ENCODE results near the gene CNOT3. TPM values are rescaled to one million over a fixed set of nuclear protein-coding genes. Genes with fewer than 3 reads are reported as not detected.

CNOT3 gene
- total RNA-seq, 2 donors from 2014 or later, result 84.5 to 107 TPM

- peaks cover 0 to 32% of the 10 kb centered on the region in 2 donors for H3K36me3 Mint-ChIP-seq (ENCODE audit: insufficient read depth in 2 of 2)
Measured at GRCh38 chr19:54148158-54148557, 10.6 kb downstream of the CNOT3 start.

GRCh38 chr19:54149021-54149812 lies 11.7 kb downstream of the CNOT3 start:
- no peak overlapping the region for H3K4me3 Mint-ChIP-seq
- peaks cover 5% of the 10 kb centered on the region for H3K4me1 Mint-ChIP-seq (ENCODE audit: low read depth)
- H3K9me3 Mint-ChIP-seq, result no peaks in the 10 kb centered on the region
- H3K27me3 Mint-ChIP-seq (ENCODE audit: low read depth), result no peaks in the 10 kb centered on the region
- no peak for DNase-seq
- H3K36me3 Mint-ChIP-seq (ENCODE audit: insufficient read depth in 2 of 2), result peaks cover 0 to 30% of the 10 kb centered on the region in 2 donors
- no peak for ATAC-seq (replicated peaks in 1 of 2)
- H3K27ac Mint-ChIP-seq, result no peak overlapping the region

More at GRCh38 chr19:54148158-54148557, 10.6 kb downstream of the CNOT3 start:
- Mint-ChIP-seq H3K27ac (no peak overlapping the region), H3K27me3 (ENCODE audit: low read depth) (no peaks in the 10 kb centered on the region), H3K4me1 (ENCODE audit: low read depth) (peaks cover 5% of the 10 kb centered on the region), H3K9me3 (no peaks in the 10 kb centered on the region), H3K4me3 (no peak overlapping the region)
- DNase-seq (no peak), ATAC-seq (replicated peaks in 1 of 2) (no peak)

- Mint-ChIP-seq H3K4me1 (ENCODE audit: low read depth) (peaks cover 15% of the 10 kb centered on the region), H3K36me3 (ENCODE audit: insufficient read depth in 2 of 2) (peaks cover 2 to 32% of the 10 kb centered on the region in 2 donors)
Measured at GRCh38 chr19:54151362-54152035, 13.9 kb downstream of the CNOT3 start.

GRCh38 chr19:54152267-54152666 lies 14.7 kb downstream of the CNOT3 start:
- Mint-ChIP-seq H3K4me3 (no peak overlapping the region), H3K27me3 (ENCODE audit: low read depth) (no peaks in the 10 kb centered on the region), H3K9me3 (no peaks in the 10 kb centered on the region), H3K27ac (no peak overlapping the region), H3K36me3 (ENCODE audit: insufficient read depth in 2 of 2) (peaks cover 2 to 33% of the 10 kb centered on the region in 2 donors), H3K4me1 (ENCODE audit: low read depth) (peaks cover 15% of the 10 kb centered on the region)
- DNase-seq (no peak), ATAC-seq (replicated peaks in 1 of 2) (no peak)

More at GRCh38 chr19:54151362-54152035, 13.9 kb downstream of the CNOT3 start:
- Mint-ChIP-seq H3K27me3 (ENCODE audit: low read depth) (no peaks in the 10 kb centered on the region), H3K27ac (no peak overlapping the region), H3K9me3 (no peaks in the 10 kb centered on the region), H3K4me3 (no peak overlapping the region)
- no peak for ATAC-seq (replicated peaks in 1 of 2)
- no peak for DNase-seq

GRCh38 chr19:54152878-54153524 lies 15.4 kb downstream of the CNOT3 start:
- Mint-ChIP-seq H3K4me1 (ENCODE audit: low read depth) (peaks cover 19% of the 10 kb centered on the region), H3K9me3 (no peaks in the 10 kb centered on the region), H3K4me3 (no peak overlapping the region), H3K27me3 (ENCODE audit: low read depth) (no peaks in the 10 kb centered on the region), H3K36me3 (ENCODE audit: insufficient read depth in 2 of 2) (peaks cover 2 to 34% of the 10 kb centered on the region in 2 donors), H3K27ac (no peak overlapping the region)
- DNase-seq (no peak), ATAC-seq (replicated peaks in 1 of 2) (no peak)

- no peak overlapping the region for H3K4me3 Mint-ChIP-seq
- H3K27ac Mint-ChIP-seq, result no peak overlapping the region
- DNase-seq, result no peak
- H3K36me3 Mint-ChIP-seq (ENCODE audit: insufficient read depth in 2 of 2), result peaks cover 4 to 36% of the 10 kb centered on the region in 2 donors
- no peaks in the 10 kb centered on the region for H3K27me3 Mint-ChIP-seq (ENCODE audit: low read depth)
- ATAC-seq (replicated peaks in 1 of 2), result no peak
- H3K9me3 Mint-ChIP-seq, result no peaks in the 10 kb centered on the region
- peaks cover 28% of the 10 kb centered on the region for H3K4me1 Mint-ChIP-seq (ENCODE audit: low read depth)
Measured at GRCh38 chr19:54153731-54154326, 16.3 kb downstream of the CNOT3 start.

- peaks cover 4 to 33% of the 10 kb centered on the region in 2 donors for H3K36me3 Mint-ChIP-seq (ENCODE audit: insufficient read depth in 2 of 2)
- peak overlapping the region in 1 of 2 donors; percentile 14 for H3K4me3 Mint-ChIP-seq
Measured at GRCh38 chr19:54154603-54155345, 17.2 kb downstream of the CNOT3 start.

GRCh38 chr19:54155694-54156093 lies 18.1 kb downstream of the CNOT3 start:
- ATAC-seq (replicated peaks in 1 of 2) (no peak), DNase-seq (no peak)
- Mint-ChIP-seq H3K27me3 (ENCODE audit: low read depth) (no peaks in the 10 kb centered on the region), H3K4me3 (no peak overlapping the region), H3K36me3 (ENCODE audit: insufficient read depth in 2 of 2) (peaks cover 4 to 33% of the 10 kb centered on the region in 2 donors), H3K9me3 (no peaks in the 10 kb centered on the region), H3K4me1 (ENCODE audit: low read depth) (peaks cover 38% of the 10 kb centered on the region), H3K27ac (no peak overlapping the region)

More at GRCh38 chr19:54154603-54155345, 17.2 kb downstream of the CNOT3 start:
- no peaks in the 10 kb centered on the region for H3K9me3 Mint-ChIP-seq
- DNase-seq, result peak; percentile 31 to 38
- no peaks in the 10 kb centered on the region for H3K27me3 Mint-ChIP-seq (ENCODE audit: low read depth)
- H3K4me1 Mint-ChIP-seq (ENCODE audit: low read depth), result peaks cover 30% of the 10 kb centered on the region
- H3K27ac Mint-ChIP-seq, result peak overlapping the region; percentile 52
- no peak for ATAC-seq (replicated peaks in 1 of 2)

- H3K4me1 Mint-ChIP-seq (ENCODE audit: low read depth), result peaks cover 45% of the 10 kb centered on the region
- H3K9me3 Mint-ChIP-seq, result no peaks in the 10 kb centered on the region
- no peaks in the 10 kb centered on the region for H3K27me3 Mint-ChIP-seq (ENCODE audit: low read depth)
- no peak overlapping the region for H3K4me3 Mint-ChIP-seq
- DNase-seq (no peak), ATAC-seq (replicated peaks in 1 of 2) (no peak)
- peaks cover 4 to 30% of the 10 kb centered on the region in 2 donors for H3K36me3 Mint-ChIP-seq (ENCODE audit: insufficient read depth in 2 of 2)
- no peak overlapping the region for H3K27ac Mint-ChIP-seq
Measured at GRCh38 chr19:54156490-54156889, 18.9 kb downstream of the CNOT3 start.

- no peaks in the 10 kb centered on the region for H3K27me3 Mint-ChIP-seq (ENCODE audit: low read depth)
- ATAC-seq (replicated peaks in 1 of 2) (no peak), DNase-seq (no peak)
- H3K36me3 Mint-ChIP-seq (ENCODE audit: insufficient read depth in 2 of 2), result peaks cover 4 to 30% of the 10 kb centered on the region in 2 donors
- peak overlapping the region; percentile 58 for H3K27ac Mint-ChIP-seq
- peaks cover 49% of the 10 kb centered on the region for H3K4me1 Mint-ChIP-seq (ENCODE audit: low read depth)
- H3K9me3 Mint-ChIP-seq, result no peaks in the 10 kb centered on the region
- H3K4me3 Mint-ChIP-seq, result peak overlapping the region; percentile 35 to 45
Measured at GRCh38 chr19:54156953-54157352, 19.4 kb downstream of the CNOT3 start.

GRCh38 chr19:54158812-54159351 lies 21.3 kb downstream of the CNOT3 start:
- H3K27ac Mint-ChIP-seq, result peak overlapping the region; percentile 59
- peak overlapping the region; percentile 90 to 98 for H3K4me3 Mint-ChIP-seq
- no peaks in the 10 kb centered on the region for H3K9me3 Mint-ChIP-seq
- DNase-seq (peak; percentile 36), ATAC-seq (replicated peaks in 1 of 2) (no peak)
- peaks cover 61% of the 10 kb centered on the region for H3K4me1 Mint-ChIP-seq (ENCODE audit: low read depth)
- peaks cover 4 to 25% of the 10 kb centered on the region in 2 donors for H3K36me3 Mint-ChIP-seq (ENCODE audit: insufficient read depth in 2 of 2)
- peaks cover under 1% of the 10 kb centered on the region for H3K27me3 Mint-ChIP-seq (ENCODE audit: low read depth)

All from activated T-cell treated with anti-CD3 and anti-CD28 coated beads, Interleukin-2, amount 50 U/mL, for 72 hours (primary cell).